ENCODE results near the gene FAM163B. TPM values are rescaled to one million over a fixed set of nuclear protein-coding genes. Genes with fewer than 3 reads are reported as not detected.

FAM163B gene
- total RNA-seq, 1 donor from 2014 or later: not detected

DNA sequence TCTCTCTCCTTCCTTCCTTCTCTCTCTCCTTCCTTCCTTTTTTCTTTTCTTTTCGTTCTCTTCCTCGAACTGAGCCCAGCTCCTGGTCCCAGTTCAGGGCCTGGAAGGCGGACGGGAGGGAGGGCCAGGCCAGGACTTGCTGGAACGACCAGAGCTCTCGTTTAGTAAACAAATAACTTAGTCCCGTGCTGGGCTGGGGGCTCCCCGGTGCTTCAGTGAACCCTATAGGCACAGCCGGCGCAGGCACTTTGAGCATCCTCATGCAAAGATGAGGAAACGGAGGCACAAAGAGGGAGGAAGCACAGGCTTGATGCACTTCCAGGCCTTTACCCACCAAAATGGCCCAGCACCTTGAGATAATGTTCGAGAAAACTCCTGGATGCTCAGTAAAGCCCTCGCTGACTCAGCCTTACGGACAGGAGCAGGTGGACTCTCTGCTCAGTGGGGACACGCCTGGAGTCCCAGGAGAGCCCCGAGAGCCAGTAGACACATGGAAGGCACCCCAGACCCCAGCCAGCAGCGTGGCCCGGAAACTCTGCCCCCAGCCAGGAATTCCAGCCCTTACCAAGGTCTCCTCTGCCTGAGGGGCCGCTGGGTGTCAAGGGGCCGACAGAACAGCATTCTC, 18.8 kb downstream of the FAM163B start:
- no peak for DNase-seq (ENCODE audit: low spot score in 2 of 2)
- no peak overlapping the region for H3K27ac ChIP-seq
- no peaks in the 10 kb centered on the region for H3K36me3 ChIP-seq
- TF ChIP-seq, protein P1, sequence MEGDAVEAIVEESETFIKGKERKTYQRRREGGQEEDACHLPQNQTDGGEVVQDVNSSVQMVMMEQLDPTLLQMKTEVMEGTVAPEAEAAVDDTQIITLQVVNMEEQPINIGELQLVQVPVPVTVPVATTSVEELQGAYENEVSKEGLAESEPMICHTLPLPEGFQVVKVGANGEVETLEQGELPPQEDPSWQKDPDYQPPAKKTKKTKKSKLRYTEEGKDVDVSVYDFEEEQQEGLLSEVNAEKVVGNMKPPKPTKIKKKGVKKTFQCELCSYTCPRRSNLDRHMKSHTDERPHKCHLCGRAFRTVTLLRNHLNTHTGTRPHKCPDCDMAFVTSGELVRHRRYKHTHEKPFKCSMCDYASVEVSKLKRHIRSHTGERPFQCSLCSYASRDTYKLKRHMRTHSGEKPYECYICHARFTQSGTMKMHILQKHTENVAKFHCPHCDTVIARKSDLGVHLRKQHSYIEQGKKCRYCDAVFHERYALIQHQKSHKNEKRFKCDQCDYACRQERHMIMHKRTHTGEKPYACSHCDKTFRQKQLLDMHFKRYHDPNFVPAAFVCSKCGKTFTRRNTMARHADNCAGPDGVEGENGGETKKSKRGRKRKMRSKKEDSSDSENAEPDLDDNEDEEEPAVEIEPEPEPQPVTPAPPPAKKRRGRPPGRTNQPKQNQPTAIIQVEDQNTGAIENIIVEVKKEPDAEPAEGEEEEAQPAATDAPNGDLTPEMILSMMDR (IDR thresholded peaks at IDR 0.05): no peak
- H3K4me3 ChIP-seq: no peak overlapping the region
- H3K27me3 ChIP-seq: peaks cover 7% of the 10 kb centered on the region
- no peaks in the 10 kb centered on the region for H3K9me3 ChIP-seq
- intact Hi-C loops (cut with DNase I): no loop called here
- no peaks in the 10 kb centered on the region for H3K4me1 ChIP-seq

DNA sequence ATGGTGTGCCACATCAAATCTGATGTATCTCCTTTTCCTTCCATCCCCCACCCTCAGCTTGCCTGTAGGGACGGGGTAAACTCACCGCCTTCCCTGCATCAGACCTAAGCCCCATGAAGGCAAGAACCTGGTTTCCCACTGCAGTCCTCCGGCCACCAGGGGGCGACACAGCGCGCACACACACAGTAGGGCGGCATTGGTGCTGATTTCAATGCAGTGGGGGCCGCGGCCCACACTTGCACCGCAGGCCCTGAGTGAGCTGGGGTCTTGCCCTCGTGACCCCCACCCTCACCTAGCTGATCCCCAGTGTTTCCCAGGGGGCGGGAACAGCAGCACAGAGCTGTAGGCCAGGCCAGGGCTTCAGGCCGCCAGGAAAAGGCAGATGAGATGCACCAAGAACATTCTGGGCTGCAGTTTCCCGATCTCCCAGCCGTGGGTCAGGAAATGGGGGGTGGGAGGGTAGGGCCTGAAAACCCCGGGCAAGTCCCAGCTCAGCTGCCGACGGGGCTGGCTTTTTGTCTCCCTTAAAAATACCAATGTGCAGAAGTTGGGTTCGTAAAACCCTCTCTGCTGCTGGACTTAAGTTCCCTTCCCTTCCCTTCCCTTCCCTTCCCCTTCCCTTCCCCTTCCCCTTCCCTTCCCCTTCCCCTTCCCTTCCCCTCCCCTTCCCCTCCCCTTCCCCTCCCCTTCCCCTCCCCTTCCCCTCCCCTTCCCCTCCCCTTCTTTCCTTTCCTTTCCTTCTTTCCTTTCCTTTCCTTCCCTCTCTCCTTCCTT, 19.5 kb downstream of the FAM163B start:
- Histone ChIP-seq H3K9me3 (no peaks in the 10 kb centered on the region), H3K36me3 (no peaks in the 10 kb centered on the region), H3K4me3 (no peak overlapping the region), H3K27ac (no peak overlapping the region), H3K27me3 (peaks cover 7% of the 10 kb centered on the region), H3K4me1 (peaks cover 3 to 4% of the 10 kb centered on the region in 2 donors)
- DNase-seq (ENCODE audit: low spot score in 2 of 2): no peak
- TF ChIP-seq, protein P1 (IDR thresholded peaks at IDR 0.05): peak in 1 of 3 experiments; percentile 12
- intact Hi-C loops (cut with DNase I): no loop called here

DNA sequence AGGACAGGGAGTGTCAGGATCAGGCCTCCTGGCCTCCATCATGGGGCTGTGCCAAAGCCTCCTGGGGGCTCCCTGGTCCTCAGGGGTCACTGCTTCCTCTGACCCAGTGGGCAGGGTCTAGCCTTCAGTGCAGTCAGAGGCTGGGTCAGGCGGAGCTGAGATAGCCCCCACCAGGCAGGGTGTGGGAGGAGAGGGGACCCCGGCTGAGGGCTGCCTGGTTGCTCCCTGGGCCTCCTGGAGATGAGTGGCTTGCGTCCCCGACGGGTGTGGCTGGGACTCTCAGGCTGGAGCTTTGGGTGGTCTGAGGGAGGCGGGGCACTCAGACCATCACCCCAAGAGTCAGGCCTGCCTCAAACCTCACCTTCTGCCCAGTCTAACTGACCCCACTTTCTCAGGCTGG, 21.7 kb downstream of the FAM163B start:
- peaks cover 7% of the 10 kb centered on the region for H3K27me3 ChIP-seq
- DNase-seq (ENCODE audit: low spot score in 2 of 2): no peak

DNA sequence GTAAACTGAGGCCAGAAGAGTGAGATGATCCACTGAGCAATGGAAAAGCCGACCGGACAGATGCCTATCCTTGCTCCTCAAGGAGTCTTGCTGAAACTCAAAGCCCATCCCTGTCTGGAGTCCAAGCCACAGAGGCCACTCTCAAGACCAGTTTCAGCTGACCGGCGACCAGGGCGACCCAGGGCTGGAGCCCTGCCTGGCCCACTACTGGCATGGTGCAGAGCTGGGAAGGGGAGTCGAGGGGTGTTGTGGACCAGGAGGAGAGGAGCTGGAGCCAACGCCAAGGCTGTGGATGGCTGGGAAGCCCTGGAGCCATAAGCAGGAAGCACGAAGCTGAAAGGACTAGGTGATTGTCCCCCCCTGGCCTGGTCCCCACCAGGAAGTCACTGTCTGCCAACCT, 22.1 kb downstream of the FAM163B start:
- Histone ChIP-seq H3K4me1 (peaks cover 3 to 8% of the 10 kb centered on the region in 2 donors), H3K9me3 (no peaks in the 10 kb centered on the region), H3K36me3 (no peaks in the 10 kb centered on the region), H3K27ac (no peak overlapping the region), H3K4me3 (no peak overlapping the region), H3K27me3 (peaks cover 7% of the 10 kb centered on the region)
- intact Hi-C loops (cut with DNase I): no loop called here
- DNase-seq (ENCODE audit: low spot score in 2 of 2): no peak
- TF ChIP-seq, protein P1 (IDR thresholded peaks at IDR 0.05): no peak

More for the DNA sequence above, 21.7 kb downstream of the FAM163B start:
- TF ChIP-seq, protein P1 (IDR thresholded peaks at IDR 0.05): no peak
- Histone ChIP-seq H3K4me1 (peaks cover 3 to 8% of the 10 kb centered on the region in 2 donors), H3K27ac (no peak overlapping the region), H3K9me3 (no peaks in the 10 kb centered on the region), H3K4me3 (no peak overlapping the region), H3K36me3 (no peaks in the 10 kb centered on the region)
- intact Hi-C loops (cut with DNase I): no loop called here

DNA sequence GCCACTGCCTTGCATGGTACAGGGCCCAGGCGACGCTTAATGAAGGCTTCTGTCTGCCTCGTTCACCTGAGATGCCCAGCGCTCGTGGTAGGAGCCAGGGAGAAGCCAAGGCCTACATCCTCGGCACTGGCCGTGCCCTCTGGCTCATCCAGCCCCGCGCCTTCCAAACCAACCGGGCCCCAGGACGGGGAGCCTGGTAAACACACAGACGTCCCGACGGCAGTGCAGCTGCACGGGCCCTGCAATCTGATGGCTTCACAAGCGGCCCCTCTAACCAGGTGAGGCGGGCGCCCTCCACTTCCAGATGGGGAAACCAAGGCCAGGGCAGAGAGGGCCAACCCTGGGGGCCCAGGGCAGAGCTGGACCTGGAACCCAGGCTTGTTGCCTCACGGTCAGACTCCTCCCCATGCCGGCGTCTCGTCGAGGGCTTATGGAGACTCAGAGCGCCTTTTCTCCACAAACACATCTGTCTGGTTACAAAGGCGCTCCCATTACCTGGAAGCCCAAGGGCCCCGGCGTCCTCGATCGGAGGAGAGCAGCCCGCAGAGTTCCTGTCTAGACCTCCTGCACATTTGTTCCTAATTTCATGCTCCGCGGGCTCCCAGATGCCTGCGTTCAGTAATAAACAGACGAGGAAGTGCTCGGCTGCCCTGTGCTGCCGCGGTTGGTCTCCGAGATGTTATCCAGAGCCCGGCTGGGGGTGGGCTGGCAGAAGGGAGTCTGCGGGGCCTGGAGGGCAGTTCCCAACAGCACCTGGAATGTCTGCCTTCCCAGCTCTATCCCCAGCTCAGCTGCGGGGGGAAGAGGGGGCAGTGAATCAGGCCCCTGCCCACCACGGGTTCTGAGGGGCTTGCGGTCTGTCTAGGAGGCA, 23.5 kb downstream of the FAM163B start:
- intact Hi-C loops (cut with DNase I): no loop called here
- Histone ChIP-seq H3K9me3 (no peaks in the 10 kb centered on the region), H3K4me3 (no peak overlapping the region), H3K27ac (no peak overlapping the region), H3K36me3 (no peaks in the 10 kb centered on the region), H3K27me3 (peaks cover 7% of the 10 kb centered on the region), H3K4me1 (peaks cover 3 to 8% of the 10 kb centered on the region in 2 donors)
- no peak for DNase-seq (ENCODE audit: low spot score in 2 of 2)
- TF ChIP-seq, protein P1 (IDR thresholded peaks at IDR 0.05): no peak
